Spleen (tissue), 7 donors: ENCODE measurements around the gene DDRGK1.

ENCODE experiments used
- POLR2A ChIP-seq, 3 donors: fragments of 450-650 bp; IDR thresholded peaks; one replicate each; pipeline ENCODE4 v1.5.1; 2017; ENCODE audit warnings: antibody characterized with exemption in 3 of 3, mild to moderate bottlenecking in 1 of 3
- POLR2AphosphoS5 ChIP-seq, 3 donors: sonication (generic); formaldehyde crosslinking; IDR thresholded peaks; one replicate each; pipeline ENCODE4 v1.5.1; 2017; ENCODE audit warnings: antibody characterized with exemption in 3 of 3
- TF ChIP-seq, protein P1 (sequence below), 11 experiments: fragments of 200-600 bp in 7 of 11; fragments of 450-650 bp in 4 of 11; sonication (generic) in 4 of 11; IDR thresholded peaks in 8 of 11; conservative IDR thresholded peaks in 3 of 11; 1 replicate in 7 of 11; 2 replicates in 4 of 11; pipeline versions ENCODE4 v1.4.0 to v1.8.0; 2016 to 2021; ENCODE audit warnings: antibody characterized with exemption in 11 of 11, inconsistent platforms in 4 of 11, mild to moderate bottlenecking in 1 of 11
- donor health status: DM: no; HTN: no; CAD: no; lungs with moderate emphysema.
- donor health status: DM: no; HTN: no; CAD: no.
- donor health status: DM: no; HTN: no; CAD: no.

DNA sequence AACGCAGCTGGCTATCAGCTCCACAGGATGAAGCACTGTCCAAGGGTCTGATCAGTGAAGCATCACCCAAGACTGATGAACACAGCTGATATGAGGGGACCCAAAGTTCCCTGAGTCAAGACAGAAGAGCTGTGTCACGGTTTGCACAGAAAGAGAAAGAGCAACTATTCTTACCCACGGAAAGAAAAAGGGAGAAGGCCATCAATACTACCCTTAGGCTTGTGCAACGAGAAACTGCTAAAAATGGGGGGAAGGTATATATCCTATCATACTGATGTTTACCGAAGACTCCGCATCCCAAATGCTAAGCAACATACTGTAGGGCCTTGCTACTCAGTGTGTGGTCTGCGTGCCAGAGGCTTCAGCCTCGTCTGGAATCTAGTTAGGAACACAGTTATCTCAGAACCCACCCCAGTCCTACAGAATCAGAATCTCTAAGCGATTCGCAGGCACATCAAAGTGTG is 45.5 kb downstream of the DDRGK1 start:
- TF ChIP-seq, protein P1, sequence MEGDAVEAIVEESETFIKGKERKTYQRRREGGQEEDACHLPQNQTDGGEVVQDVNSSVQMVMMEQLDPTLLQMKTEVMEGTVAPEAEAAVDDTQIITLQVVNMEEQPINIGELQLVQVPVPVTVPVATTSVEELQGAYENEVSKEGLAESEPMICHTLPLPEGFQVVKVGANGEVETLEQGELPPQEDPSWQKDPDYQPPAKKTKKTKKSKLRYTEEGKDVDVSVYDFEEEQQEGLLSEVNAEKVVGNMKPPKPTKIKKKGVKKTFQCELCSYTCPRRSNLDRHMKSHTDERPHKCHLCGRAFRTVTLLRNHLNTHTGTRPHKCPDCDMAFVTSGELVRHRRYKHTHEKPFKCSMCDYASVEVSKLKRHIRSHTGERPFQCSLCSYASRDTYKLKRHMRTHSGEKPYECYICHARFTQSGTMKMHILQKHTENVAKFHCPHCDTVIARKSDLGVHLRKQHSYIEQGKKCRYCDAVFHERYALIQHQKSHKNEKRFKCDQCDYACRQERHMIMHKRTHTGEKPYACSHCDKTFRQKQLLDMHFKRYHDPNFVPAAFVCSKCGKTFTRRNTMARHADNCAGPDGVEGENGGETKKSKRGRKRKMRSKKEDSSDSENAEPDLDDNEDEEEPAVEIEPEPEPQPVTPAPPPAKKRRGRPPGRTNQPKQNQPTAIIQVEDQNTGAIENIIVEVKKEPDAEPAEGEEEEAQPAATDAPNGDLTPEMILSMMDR (IDR thresholded peaks at IDR 0.05 in 8 of 11, conservative IDR thresholded peaks at IDR 0.05 in 3 of 11), result no peak
- TF ChIP-seq POLR2A (IDR thresholded peaks at IDR 0.05) (no peak), POLR2AphosphoS5 (IDR thresholded peaks at IDR 0.05) (no peak)
